Keratinocyte (primary cell): ENCODE measurements around the gene CNN2. TPM values are rescaled to one million over a fixed set of nuclear protein-coding genes. Genes with fewer than 3 reads are reported as not detected.

ENCODE experiments used
- DNase-seq: peaks from one replicate; pipeline ENCODE4 v3.0.0-alpha.2; 2011; ENCODE audit warnings: low read depth, missing footprints, low spot score
- FAIRE-seq: peaks from 2 replicates; lab custom pipeline; 2011; peaks lifted over from hg19 to GRCh38; lab: Jason Lieb, UNC
- H2AFZ ChIP-seq: 2 replicates; pipeline ENCODE4 v1.6.0; 2012; ENCODE audit warnings: low read length, control low read depth, inconsistent platforms; ENCODE audit not compliant: control insufficient read depth
- H3K27ac ChIP-seq: 2 replicates; pipeline ENCODE4 v1.5.1; 2011; ENCODE audit warnings: low read length; ENCODE audit not compliant: control insufficient read depth, insufficient read depth
- H3K27me3 ChIP-seq: 3 replicates; pipeline ENCODE4 v1.6.0; 2011; ENCODE audit warnings: low read length; ENCODE audit not compliant: control insufficient read depth, insufficient read depth; ENCODE audit errors: extremely low read depth
- H3K36me3 ChIP-seq, 2 experiments: 2 replicates in 1 of 2; 3 replicates in 1 of 2; pipeline ENCODE4 v1.5.1; 2011; ENCODE audit warnings: low read length in 2 of 2, mild to moderate bottlenecking in 1 of 2; ENCODE audit not compliant: control insufficient read depth in 2 of 2, insufficient read depth in 2 of 2; ENCODE audit errors: extremely low read depth in 1 of 2
- H3K4me1 ChIP-seq: 3 replicates; pipeline ENCODE4 v1.5.1; 2011; ENCODE audit warnings: low read length; ENCODE audit not compliant: control insufficient read depth, insufficient read depth; ENCODE audit errors: extremely low read depth
- H3K4me2 ChIP-seq: 3 replicates; pipeline ENCODE4 v1.6.0; 2011; ENCODE audit warnings: low read depth, low read length; ENCODE audit not compliant: control insufficient read depth, insufficient read depth; ENCODE audit errors: extremely low read depth
- H3K4me3 ChIP-seq, 3 experiments: fragments of 200-600 bp in 1 of 3; sonication (generic) in 1 of 3; 2 replicates in 2 of 3; 3 replicates in 1 of 3; pipeline ENCODE4 v1.5.1; 2011 to 2016; ENCODE audit warnings: low read length in 3 of 3, mild to moderate bottlenecking in 3 of 3, control low read depth in 2 of 3, inconsistent platforms in 1 of 3, low read depth in 1 of 3, mixed read lengths in 1 of 3, mixed run types in 1 of 3, moderate library complexity in 1 of 3; ENCODE audit not compliant: control insufficient read depth in 2 of 3, insufficient read depth in 2 of 3; ENCODE audit errors: extremely low read depth in 1 of 3
- H3K79me2 ChIP-seq: 2 replicates; pipeline ENCODE4 v1.6.0; 2012; ENCODE audit warnings: low read length; ENCODE audit not compliant: control insufficient read depth, insufficient read depth
- H3K9ac ChIP-seq: 3 replicates; pipeline ENCODE4 v1.6.0; 2011; ENCODE audit warnings: low read length; ENCODE audit not compliant: control insufficient read depth, insufficient read depth; ENCODE audit errors: extremely low read depth
- H3K9me1 ChIP-seq: 3 replicates; pipeline ENCODE4 v1.6.0; 2011; ENCODE audit warnings: low read length; ENCODE audit not compliant: control insufficient read depth, insufficient read depth; ENCODE audit errors: extremely low read depth
- H3K9me3 ChIP-seq: 2 replicates; pipeline ENCODE4 v1.5.1; 2012; ENCODE audit warnings: low read depth, low read length; ENCODE audit not compliant: control insufficient read depth
- H4K20me1 ChIP-seq: 3 replicates; pipeline ENCODE4 v1.6.0; 2011; ENCODE audit warnings: low read length; ENCODE audit not compliant: control insufficient read depth, insufficient read depth; ENCODE audit errors: extremely low read depth
- EZH2 ChIP-seq: IDR thresholded peaks from one replicate; pipeline ENCODE4 v1.6.1; 2012; ENCODE audit warnings: inconsistent platforms, mild to moderate bottlenecking, low read length, moderate library complexity
- dilution Hi-C: fragments of 300-500 bp; cut with MboI; formaldehyde crosslinking; loops from one replicate; pipeline ENCODE4 v1.7.0; 2020; ENCODE audit warnings: low sequenced_read_pairs; ENCODE audit not compliant: extremely low pct_ligation_motif_present
- polyA plus RNA-seq, 5 experiments: library from polyadenylated mRNA; depleted of rRNA in 3 of 5; stranded (reverse) in 3 of 5; stranded (forward) in 1 of 5; unstranded in 1 of 5; fragments of >200 nt; gene quantifications; 1 replicate in 1 of 5; 2 replicates in 3 of 5; 3 replicates in 1 of 5; pipeline versions ENCODE4 v1.2.1 to v1.2.3, GENCODE V29; 2011 to 2012; ENCODE audit warnings: missing spikeins in 2 of 5, low read depth in 1 of 5, low replicate concordance in 1 of 5
- TF ChIP-seq, protein P1 (sequence below), 3 experiments: IDR thresholded peaks in 1 of 3; conservative IDR thresholded peaks in 1 of 3; optimal IDR thresholded peaks in 1 of 3; 2 replicates in 2 of 3; 3 replicates in 1 of 3; pipeline versions ENCODE3 to v1.5.1; 2011; ENCODE audit warnings: low read length in 3 of 3, mild to moderate bottlenecking in 3 of 3, moderate library complexity in 2 of 3, control low read depth in 1 of 3, inconsistent platforms in 1 of 3; ENCODE audit not compliant: insufficient read depth in 2 of 3; ENCODE audit errors: extremely low read depth in 1 of 3

The CNN2 gene
- polyA plus RNA-seq, 1 donor (not counting 4 experiments of a cell fraction or from before 2014, with no cell fraction given) = 136 TPM

DNA sequence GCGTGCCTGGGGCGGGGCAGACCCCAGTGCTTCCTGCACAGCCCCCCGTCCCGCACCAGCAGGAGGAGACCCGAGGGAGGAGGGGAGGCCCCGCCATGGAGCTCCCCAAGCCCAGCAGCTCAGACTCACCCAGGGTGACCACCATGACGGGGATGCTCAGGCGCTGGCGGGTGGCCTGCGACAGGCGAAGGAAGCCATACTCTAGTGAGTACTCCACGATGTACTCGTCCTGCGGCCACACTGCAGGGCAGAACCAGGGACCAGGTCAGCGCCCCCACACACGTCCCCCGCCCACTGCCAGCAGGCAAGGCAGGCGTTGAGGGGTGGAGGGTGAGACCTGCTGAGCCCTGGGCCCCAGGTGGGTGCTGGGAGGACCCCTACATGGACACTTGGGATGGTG is 14.1 kb upstream of the CNN2 start:
- H3K9me3 ChIP-seq = no peaks in the 10 kb centered on the region
- H3K4me2 ChIP-seq = no peak overlapping the region
- FAIRE-seq (no peak), DNase-seq (no peak)
- peaks cover 18% of the 10 kb centered on the region for H4K20me1 ChIP-seq
- H3K9me1 ChIP-seq = peaks cover 4% of the 10 kb centered on the region
- peaks cover 9 to 17% of the 10 kb centered on the region in 2 experiments for H3K36me3 ChIP-seq
- H3K27me3 ChIP-seq = no peaks in the 10 kb centered on the region
- peaks cover 18% of the 10 kb centered on the region for H3K4me1 ChIP-seq
- H3K9ac ChIP-seq = no peak overlapping the region
- H2AFZ ChIP-seq = no peak overlapping the region
- no peak overlapping the region for H3K4me3 ChIP-seq
- H3K79me2 ChIP-seq = peaks cover 46% of the 10 kb centered on the region
- no peak overlapping the region for H3K27ac ChIP-seq
- TF ChIP-seq EZH2 = no peak
- TF ChIP-seq, protein P1, sequence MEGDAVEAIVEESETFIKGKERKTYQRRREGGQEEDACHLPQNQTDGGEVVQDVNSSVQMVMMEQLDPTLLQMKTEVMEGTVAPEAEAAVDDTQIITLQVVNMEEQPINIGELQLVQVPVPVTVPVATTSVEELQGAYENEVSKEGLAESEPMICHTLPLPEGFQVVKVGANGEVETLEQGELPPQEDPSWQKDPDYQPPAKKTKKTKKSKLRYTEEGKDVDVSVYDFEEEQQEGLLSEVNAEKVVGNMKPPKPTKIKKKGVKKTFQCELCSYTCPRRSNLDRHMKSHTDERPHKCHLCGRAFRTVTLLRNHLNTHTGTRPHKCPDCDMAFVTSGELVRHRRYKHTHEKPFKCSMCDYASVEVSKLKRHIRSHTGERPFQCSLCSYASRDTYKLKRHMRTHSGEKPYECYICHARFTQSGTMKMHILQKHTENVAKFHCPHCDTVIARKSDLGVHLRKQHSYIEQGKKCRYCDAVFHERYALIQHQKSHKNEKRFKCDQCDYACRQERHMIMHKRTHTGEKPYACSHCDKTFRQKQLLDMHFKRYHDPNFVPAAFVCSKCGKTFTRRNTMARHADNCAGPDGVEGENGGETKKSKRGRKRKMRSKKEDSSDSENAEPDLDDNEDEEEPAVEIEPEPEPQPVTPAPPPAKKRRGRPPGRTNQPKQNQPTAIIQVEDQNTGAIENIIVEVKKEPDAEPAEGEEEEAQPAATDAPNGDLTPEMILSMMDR (optimal IDR thresholded peaks at IDR 0.05 in 1 of 3, IDR thresholded peaks at IDR 0.05 in 1 of 3, conservative IDR thresholded peaks at IDR 0.05 in 1 of 3; ENCODE audit: extremely low read depth in 1 of 3, insufficient read depth in 2 of 3, low read length in 3 of 3) = no peak
- dilution Hi-C loops = no loop called here

DNA sequence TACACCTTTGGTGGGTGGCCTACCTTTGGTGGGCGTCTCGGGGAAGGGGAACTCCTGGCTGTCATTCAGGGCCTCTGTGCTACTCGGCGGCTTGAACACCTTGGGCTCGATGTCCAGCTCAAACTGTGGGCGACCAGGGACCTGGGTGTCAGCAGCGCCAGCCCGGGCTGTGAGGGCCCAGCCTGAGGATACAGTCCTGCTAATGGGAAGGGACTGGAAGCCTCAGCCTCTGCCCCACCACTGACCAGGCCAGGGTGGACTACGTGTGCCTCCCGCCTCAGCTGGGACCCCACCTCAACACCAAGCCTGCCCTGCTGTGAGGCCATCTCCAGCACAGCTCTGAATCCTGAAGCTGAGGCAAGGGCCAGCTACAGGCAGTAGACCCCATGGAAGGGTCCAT is 13.2 kb upstream of the CNN2 start:
- no peak overlapping the region for H3K9ac ChIP-seq
- no peak overlapping the region for H3K4me3 ChIP-seq
- TF ChIP-seq, protein P1 (optimal IDR thresholded peaks at IDR 0.05 in 1 of 3, IDR thresholded peaks at IDR 0.05 in 1 of 3, conservative IDR thresholded peaks at IDR 0.05 in 1 of 3; ENCODE audit: extremely low read depth in 1 of 3, insufficient read depth in 2 of 3, low read length in 3 of 3) = no peak
- TF ChIP-seq EZH2 = no peak
- no peak overlapping the region for H3K27ac ChIP-seq
- no peaks in the 10 kb centered on the region for H3K9me3 ChIP-seq
- no peak overlapping the region for H3K4me2 ChIP-seq
- dilution Hi-C loops = no loop called here
- no peak overlapping the region for H2AFZ ChIP-seq
- peaks cover 27% of the 10 kb centered on the region for H3K4me1 ChIP-seq
- peaks cover 9 to 17% of the 10 kb centered on the region in 2 experiments for H3K36me3 ChIP-seq
- no peak for DNase-seq
- H3K79me2 ChIP-seq = peaks cover 54% of the 10 kb centered on the region
- H4K20me1 ChIP-seq = peaks cover 26% of the 10 kb centered on the region
- peaks cover 4% of the 10 kb centered on the region for H3K9me1 ChIP-seq
- no peaks in the 10 kb centered on the region for H3K27me3 ChIP-seq
- no peak for FAIRE-seq
